ENCODE measurements around the gene IFNL2.
"Not testable (repeated sequence)": the region's sequence is repeated elsewhere in the genome, so short reads cannot be mapped to it uniquely, and the experiment has no call there.

DNA sequence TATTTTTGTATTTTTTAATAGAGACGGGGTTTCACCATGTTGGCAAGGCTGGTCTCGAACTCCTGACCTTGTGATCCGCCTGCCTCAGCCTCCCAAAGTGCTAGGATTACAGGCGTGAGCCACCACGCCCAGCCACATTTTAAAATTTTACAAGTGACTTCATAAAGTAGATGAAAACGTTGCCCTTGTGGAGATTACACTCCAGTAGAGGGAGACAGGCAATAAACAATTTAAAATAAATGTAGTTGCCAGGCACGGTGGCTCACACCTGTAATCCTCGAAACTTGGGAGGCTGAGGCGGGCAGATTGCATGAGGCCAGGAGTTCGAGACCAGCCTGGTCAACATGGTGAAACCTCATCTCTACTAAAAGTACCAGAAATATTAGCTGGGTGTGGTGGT lies 49.1 kb upstream of the IFNL2 start:
- TF ChIP-seq POLR2A (IDR thresholded peaks at IDR 0.05): not testable (repeated sequence)
- TF ChIP-seq, protein P1, sequence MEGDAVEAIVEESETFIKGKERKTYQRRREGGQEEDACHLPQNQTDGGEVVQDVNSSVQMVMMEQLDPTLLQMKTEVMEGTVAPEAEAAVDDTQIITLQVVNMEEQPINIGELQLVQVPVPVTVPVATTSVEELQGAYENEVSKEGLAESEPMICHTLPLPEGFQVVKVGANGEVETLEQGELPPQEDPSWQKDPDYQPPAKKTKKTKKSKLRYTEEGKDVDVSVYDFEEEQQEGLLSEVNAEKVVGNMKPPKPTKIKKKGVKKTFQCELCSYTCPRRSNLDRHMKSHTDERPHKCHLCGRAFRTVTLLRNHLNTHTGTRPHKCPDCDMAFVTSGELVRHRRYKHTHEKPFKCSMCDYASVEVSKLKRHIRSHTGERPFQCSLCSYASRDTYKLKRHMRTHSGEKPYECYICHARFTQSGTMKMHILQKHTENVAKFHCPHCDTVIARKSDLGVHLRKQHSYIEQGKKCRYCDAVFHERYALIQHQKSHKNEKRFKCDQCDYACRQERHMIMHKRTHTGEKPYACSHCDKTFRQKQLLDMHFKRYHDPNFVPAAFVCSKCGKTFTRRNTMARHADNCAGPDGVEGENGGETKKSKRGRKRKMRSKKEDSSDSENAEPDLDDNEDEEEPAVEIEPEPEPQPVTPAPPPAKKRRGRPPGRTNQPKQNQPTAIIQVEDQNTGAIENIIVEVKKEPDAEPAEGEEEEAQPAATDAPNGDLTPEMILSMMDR (IDR thresholded peaks at IDR 0.05 in 4 of 5, conservative IDR thresholded peaks at IDR 0.05 in 1 of 5): not testable (repeated sequence)
